CD4-positive, alpha-beta T cell treated with Interleukin-2 at 100 ng/mL for 4 hours (primary cell): ENCODE results near the gene TAS2R14.

Experiments used
- DNase-seq: peaks from one replicate; pipeline ENCODE4 v3.0.0-alpha.2; 2020; ENCODE audit warnings: low spot score

Gene TAS2R14

GRCh38 chr12:10939163-10939562 is at the start of gene TAS2R14:
TAS2R14 (minus strand) TSS chr12:10939263; CDS start chr12:10939207, 56 bp downstream.
- DNase-seq = no peak

GRCh38 chr12:10986812-10987211 is 47.7 kb upstream of the TAS2R14 start, which contains the start of gene TAS2R50:
TAS2R50 (minus strand) TSS chr12:10986912; CDS start chr12:10986860, 52 bp downstream.
- DNase-seq = no peak

- peak; percentile 47 for DNase-seq
Measured at GRCh38 chr12:10982244-10982643, 43.2 kb upstream of the TAS2R14 start.

- DNase-seq = no peak
Measured at GRCh38 chr12:10974965-10975364, 35.9 kb upstream of the TAS2R14 start.

- no peak for DNase-seq
Measured at GRCh38 chr12:10968765-10969456, 29.8 kb upstream of the TAS2R14 start.

GRCh38 chr12:10967409-10967808 is 28.3 kb upstream of the TAS2R14 start:
- DNase-seq = no peak

- no peak for DNase-seq
Measured at GRCh38 chr12:10966314-10966713, 27.3 kb upstream of the TAS2R14 start.

GRCh38 chr12:10965476-10965875 is 26.4 kb upstream of the TAS2R14 start:
- no peak for DNase-seq

- no peak for DNase-seq
Measured at GRCh38 chr12:10960211-10960610, 21.1 kb upstream of the TAS2R14 start.

- no peak for DNase-seq
Measured at GRCh38 chr12:10959804-10960203, 20.7 kb upstream of the TAS2R14 start.

- DNase-seq = no peak
Measured at GRCh38 chr12:10957741-10958140, 18.7 kb upstream of the TAS2R14 start.

- DNase-seq = no peak
Measured at GRCh38 chr12:10956085-10956484, 17.0 kb upstream of the TAS2R14 start.

- DNase-seq = no peak
Measured at GRCh38 chr12:10952645-10953044, 13.6 kb upstream of the TAS2R14 start.

GRCh38 chr12:10943167-10943566 is 4.1 kb upstream of the TAS2R14 start:
- no peak for DNase-seq

- DNase-seq = no peak
Measured at GRCh38 chr12:10941916-10942607, 3.0 kb upstream of the TAS2R14 start.

- no peak for DNase-seq
Measured at GRCh38 chr12:10941369-10941768, 2.3 kb upstream of the TAS2R14 start.

GRCh38 chr12:10940389-10940788 is 1.3 kb upstream of the TAS2R14 start:
- no peak for DNase-seq

- DNase-seq = no peak
Measured at GRCh38 chr12:10936506-10936905, 2.6 kb downstream of the TAS2R14 start.

- no peak for DNase-seq
Measured at GRCh38 chr12:10928746-10929286, 10.2 kb downstream of the TAS2R14 start, which contains the start of gene PRH2. PRH2 (plus strand) TSS chr12:10929236; CDS start chr12:10929274, 38 bp downstream.

- DNase-seq = no peak
Measured at GRCh38 chr12:10926269-10926668, 12.8 kb downstream of the TAS2R14 start.

- no peak for DNase-seq
Measured at GRCh38 chr12:10919809-10920208, 19.3 kb downstream of the TAS2R14 start.

- DNase-seq = no peak
Measured at GRCh38 chr12:10910380-10910779, 28.7 kb downstream of the TAS2R14 start.

GRCh38 chr12:10909462-10909861 is 29.6 kb downstream of the TAS2R14 start, which contains the start of gene TAS2R13:
TAS2R13 (minus strand) TSS chr12:10909562; CDS start chr12:10909298, 264 bp downstream.
- no peak for DNase-seq
